Fibroblast of skin of right quadriceps (primary cell): ENCODE measurements around the gene DHRS7C.

Source experiments
- DNase-seq: peaks from one replicate; pipeline ENCODE4 v3.0.0-alpha.2; 2013

Gene DHRS7C

DNA sequence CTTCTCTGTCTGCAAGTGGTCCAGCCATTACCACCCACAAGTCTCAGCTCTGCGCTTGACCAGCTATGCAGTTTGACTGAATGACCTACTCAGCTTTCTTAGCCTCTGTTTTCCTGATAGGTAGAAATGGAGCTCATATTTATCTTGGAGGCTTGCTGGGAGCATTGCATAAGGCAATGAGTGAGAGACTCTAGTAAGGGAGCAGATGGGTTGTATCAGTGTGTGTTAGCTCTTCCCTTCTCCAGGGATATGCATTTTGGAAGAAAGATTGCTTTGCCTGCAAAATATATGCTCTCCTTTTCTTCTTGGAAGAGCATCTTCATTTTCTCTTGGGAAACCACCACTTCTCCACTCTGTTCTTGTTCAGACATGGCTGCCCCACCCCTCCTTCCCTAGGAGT, 26.1 kb downstream of the DHRS7C start:
- no peak for DNase-seq

GRCh38 chr17:9763643-9764042, 27.7 kb downstream of the DHRS7C start:
- no peak for DNase-seq

- DNase-seq, result no peak
These were observed 31.1 kb downstream of the DHRS7C start for GRCh38 chr17:9760266-9760665.

DNA sequence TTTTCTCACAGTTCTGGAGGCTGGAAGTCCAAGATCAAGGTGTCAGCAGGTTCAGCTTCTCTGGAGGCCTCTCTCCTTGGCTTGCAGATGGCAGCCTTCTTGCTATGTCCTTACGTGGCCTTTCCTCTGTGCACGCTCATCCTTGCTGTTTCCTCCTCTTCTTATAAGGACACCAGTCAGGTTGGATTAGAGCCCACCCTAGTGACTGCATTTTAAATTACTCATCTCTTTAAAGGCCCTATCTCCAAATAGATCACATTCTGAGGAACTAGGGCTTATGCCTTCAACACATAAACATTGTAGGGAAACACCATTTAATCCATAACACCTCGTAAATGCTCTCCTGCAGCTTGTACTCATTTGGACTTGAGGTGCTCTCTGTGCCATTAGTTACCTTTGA, 36.3 kb downstream of the DHRS7C start:
- DNase-seq, result peak; percentile 12

GRCh38 chr17:9750524-9750923, 40.9 kb downstream of the DHRS7C start:
- DNase-seq, result no peak

GRCh38 chr17:9729735-9730420, 61.5 kb downstream of the DHRS7C start:
- peak; percentile 16 for DNase-seq

GRCh38 chr17:9729034-9729650, 62.2 kb downstream of the DHRS7C start:
- DNase-seq, result peak; percentile 49

DNA sequence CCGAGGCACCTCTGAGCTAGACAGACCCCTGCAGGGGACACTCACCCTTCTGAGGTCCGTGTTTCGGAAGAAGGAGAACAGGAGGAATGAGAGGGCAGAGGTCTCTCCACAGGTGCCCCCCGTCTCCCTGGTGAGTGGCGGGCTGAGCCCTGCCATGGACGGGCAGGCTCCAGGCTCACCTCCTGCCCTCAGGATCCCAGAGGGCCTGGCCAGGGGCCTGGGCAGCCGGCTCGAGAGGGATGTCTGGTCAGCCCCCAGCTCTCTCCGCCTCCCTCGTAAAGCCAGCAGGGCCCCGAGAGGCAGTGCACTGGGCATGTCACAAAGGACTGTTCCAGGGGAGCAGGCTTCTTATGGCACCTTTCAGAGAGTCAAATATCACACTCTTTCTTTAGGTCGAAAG, 62.8 kb downstream of the DHRS7C start:
- DNase-seq, result no peak

DNA sequence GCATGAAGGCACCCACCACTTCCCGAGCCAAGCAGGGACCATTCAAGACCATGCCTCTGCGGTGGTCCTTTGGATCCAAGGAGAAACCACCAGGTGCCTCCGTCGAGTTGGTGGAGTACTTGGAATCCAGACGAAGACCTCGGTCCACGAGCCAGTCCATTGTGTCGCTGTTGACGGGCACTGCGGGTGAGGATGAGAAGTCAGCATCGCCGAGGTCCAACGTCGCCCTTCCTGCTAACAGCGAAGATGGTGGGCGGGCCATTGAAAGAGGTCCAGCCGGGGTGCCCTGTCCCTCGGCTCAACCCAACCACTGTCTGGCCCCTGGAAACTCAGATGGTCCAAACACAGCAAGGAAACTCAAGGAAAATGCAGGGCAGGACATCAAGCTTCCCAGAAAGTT, 63.4 kb downstream of the DHRS7C start:
- DNase-seq, result no peak

- DNase-seq, result no peak
These were observed 65.1 kb downstream of the DHRS7C start for GRCh38 chr17:9726291-9726690.

GRCh38 chr17:9725575-9725974, 65.8 kb downstream of the DHRS7C start:
- no peak for DNase-seq
